Measurements from ENCODE around the gene USP53.

Gene USP53

GRCh38 chr4:119286377-119287002, 74.0 kb downstream of the USP53 start:
- Histone ChIP-seq H3K4me3 (ENCODE audit: low read depth, low read length) (no peak overlapping the region), H3K9ac (no peak overlapping the region), H3K27ac (no peak overlapping the region)

DNA sequence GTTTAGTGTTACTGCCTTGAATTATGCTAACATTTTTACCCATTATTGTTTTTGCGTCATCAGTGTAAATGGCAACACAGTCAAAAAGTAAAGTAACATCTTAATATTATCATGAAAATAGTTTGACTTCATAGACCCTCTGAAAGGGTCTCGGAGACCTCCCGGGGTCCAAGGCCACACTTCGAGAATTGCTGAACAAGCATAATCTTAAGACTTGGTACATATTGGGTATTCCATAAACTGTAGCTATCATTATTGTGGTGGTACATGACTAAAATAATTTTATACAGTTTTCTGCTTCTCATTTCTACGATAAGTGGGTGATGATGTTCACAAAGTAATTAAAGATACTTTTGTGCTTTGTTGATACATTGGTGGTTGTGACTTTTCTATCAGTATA, 76.8 kb downstream of the USP53 start:
- no peak for TF ChIP-seq CTCF (IDR thresholded peaks at IDR 0.05)
- Histone ChIP-seq H3K9ac (no peak overlapping the region), H3K4me2 (ENCODE audit: low read length) (no peak overlapping the region), H3K79me2 (no peaks in the 10 kb centered on the region), H3K27ac (no peak overlapping the region), H3K4me1 (no peaks in the 10 kb centered on the region), H3K9me3 (ENCODE audit: control insufficient read depth, low read length) (no peaks in the 10 kb centered on the region), H3K4me3 (ENCODE audit: low read depth, low read length) (no peak overlapping the region), H3K36me3 (ENCODE audit: control insufficient read depth, insufficient read depth, low read length) (no peaks in the 10 kb centered on the region), H2AFZ (no peak overlapping the region), H3K27me3 (ENCODE audit: control insufficient read depth, insufficient read depth, low read length) (no peaks in the 10 kb centered on the region)

More at GRCh38 chr4:119286377-119287002, 74.0 kb downstream of the USP53 start:
- H3K79me2 ChIP-seq = no peaks in the 10 kb centered on the region
- no peaks in the 10 kb centered on the region for H3K4me1 ChIP-seq
- no peak overlapping the region for H2AFZ ChIP-seq
- peak; percentile 44 for TF ChIP-seq CTCF (IDR thresholded peaks at IDR 0.05)
- H3K9me3 ChIP-seq (ENCODE audit: control insufficient read depth, low read length) = no peaks in the 10 kb centered on the region
- no peaks in the 10 kb centered on the region for H3K36me3 ChIP-seq (ENCODE audit: control insufficient read depth, insufficient read depth, low read length)
- no peak overlapping the region for H3K4me2 ChIP-seq (ENCODE audit: low read length)
- no peaks in the 10 kb centered on the region for H3K27me3 ChIP-seq (ENCODE audit: control insufficient read depth, insufficient read depth, low read length)

- Histone ChIP-seq H3K27me3 (ENCODE audit: control insufficient read depth, insufficient read depth, low read length) (no peaks in the 10 kb centered on the region), H2AFZ (no peak overlapping the region), H3K79me2 (no peaks in the 10 kb centered on the region), H3K4me1 (no peaks in the 10 kb centered on the region), H3K36me3 (ENCODE audit: control insufficient read depth, insufficient read depth, low read length) (no peaks in the 10 kb centered on the region), H3K27ac (no peak overlapping the region), H3K9ac (no peak overlapping the region), H3K4me3 (ENCODE audit: low read depth, low read length) (no peak overlapping the region), H3K4me2 (ENCODE audit: low read length) (no peak overlapping the region), H3K9me3 (ENCODE audit: control insufficient read depth, low read length) (no peaks in the 10 kb centered on the region)
- TF ChIP-seq CTCF (IDR thresholded peaks at IDR 0.05) = no peak
Measured at GRCh38 chr4:119290598-119290997, 78.1 kb downstream of the USP53 start.

DNA sequence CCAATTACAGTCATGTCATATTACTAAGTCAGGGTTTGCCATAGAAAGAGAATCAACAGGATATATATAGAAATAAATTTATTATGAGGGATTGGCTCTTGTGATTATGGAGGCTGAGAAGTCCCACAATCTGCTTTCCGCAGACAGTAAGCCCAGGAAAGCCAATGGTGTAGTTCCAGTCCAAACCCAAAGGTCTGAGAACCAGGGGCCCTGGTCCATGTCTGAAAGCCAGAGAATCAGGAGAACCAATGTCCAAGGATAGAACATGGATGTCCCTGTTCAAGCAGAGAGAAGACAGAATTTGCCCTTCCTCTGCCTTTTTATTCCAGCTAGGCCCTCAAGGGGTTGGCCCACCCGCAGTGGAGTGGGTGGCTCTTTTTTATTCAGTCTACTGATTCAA, 83.8 kb downstream of the USP53 start:
- Histone ChIP-seq H3K36me3 (ENCODE audit: control insufficient read depth, insufficient read depth, low read length) (no peaks in the 10 kb centered on the region), H3K79me2 (no peaks in the 10 kb centered on the region), H3K9ac (no peak overlapping the region), H3K27ac (no peak overlapping the region), H3K9me3 (ENCODE audit: control insufficient read depth, low read length) (no peaks in the 10 kb centered on the region), H3K4me3 (ENCODE audit: low read depth, low read length) (no peak overlapping the region), H3K27me3 (ENCODE audit: control insufficient read depth, insufficient read depth, low read length) (no peaks in the 10 kb centered on the region), H2AFZ (no peak overlapping the region), H3K4me1 (peaks cover 4% of the 10 kb centered on the region), H3K4me2 (ENCODE audit: low read length) (no peak overlapping the region)
- no peak for TF ChIP-seq CTCF (IDR thresholded peaks at IDR 0.05)

GRCh38 chr4:119297795-119298194, 85.3 kb downstream of the USP53 start:
- H3K36me3 ChIP-seq (ENCODE audit: control insufficient read depth, insufficient read depth, low read length) = no peaks in the 10 kb centered on the region
- TF ChIP-seq CTCF (IDR thresholded peaks at IDR 0.05) = no peak

More at GRCh38 chr4:119297795-119298194, 85.3 kb downstream of the USP53 start:
- H3K27ac ChIP-seq = no peak overlapping the region
- H2AFZ ChIP-seq = no peak overlapping the region
- no peak overlapping the region for H3K9ac ChIP-seq
- H3K27me3 ChIP-seq (ENCODE audit: control insufficient read depth, insufficient read depth, low read length) = no peaks in the 10 kb centered on the region
- no peak overlapping the region for H3K4me2 ChIP-seq (ENCODE audit: low read length)
- H3K4me3 ChIP-seq (ENCODE audit: low read depth, low read length) = no peak overlapping the region
- peaks cover 4% of the 10 kb centered on the region for H3K4me1 ChIP-seq
- H3K9me3 ChIP-seq (ENCODE audit: control insufficient read depth, low read length) = no peaks in the 10 kb centered on the region
- no peaks in the 10 kb centered on the region for H3K79me2 ChIP-seq

All from parathyroid adenoma (tissue), 2 donors.